ENCODE measurements around the gene CD2AP.

Gene CD2AP

GRCh38 chr6:47648031-47648430, 170.4 kb downstream of the CD2AP start:
- no peak for DNase-seq

DNA sequence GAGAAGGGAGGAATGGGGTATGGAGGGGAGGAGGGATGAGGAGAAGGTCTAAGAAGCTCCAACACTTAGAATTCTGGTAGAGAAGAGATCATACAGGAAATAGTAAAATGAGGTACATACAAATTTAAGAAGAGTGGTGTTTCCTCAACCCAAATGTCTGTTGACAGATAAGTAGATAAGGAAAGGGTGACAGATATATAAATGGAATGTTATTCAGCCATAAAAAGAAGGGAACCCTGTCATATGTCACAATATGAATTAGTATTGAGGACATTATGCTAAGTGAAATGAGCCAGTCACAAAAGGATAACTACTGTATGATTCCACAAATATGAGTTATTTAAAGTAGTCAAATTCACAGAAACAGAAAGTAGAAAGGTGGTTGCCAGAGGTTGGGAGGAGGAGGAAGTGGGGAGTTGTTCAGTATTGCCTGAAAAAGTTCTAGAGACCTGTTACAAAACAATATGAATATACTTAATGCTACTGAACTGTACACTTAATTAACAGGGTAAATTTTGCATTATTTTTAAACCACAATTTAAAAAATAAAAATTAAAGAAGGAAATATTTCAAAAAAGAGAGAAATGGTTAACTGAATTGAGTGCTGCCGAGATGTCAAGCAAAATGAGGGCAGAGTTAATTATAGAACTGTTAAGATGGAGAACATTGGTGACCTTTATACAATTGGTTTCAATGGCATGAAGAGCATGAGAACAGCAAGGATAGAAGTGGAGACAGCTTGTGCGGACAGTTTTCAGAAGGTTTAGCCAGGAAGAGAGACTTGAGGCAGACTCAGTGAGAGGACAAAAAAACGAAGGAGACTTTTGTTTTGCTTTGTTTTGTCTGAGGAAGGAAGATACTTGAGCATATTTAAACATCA, 173.2 kb downstream of the CD2AP start:
- DNase-seq, result no peak

GRCh38 chr6:47651505-47651944, 173.9 kb downstream of the CD2AP start:
- no peak for DNase-seq

DNA sequence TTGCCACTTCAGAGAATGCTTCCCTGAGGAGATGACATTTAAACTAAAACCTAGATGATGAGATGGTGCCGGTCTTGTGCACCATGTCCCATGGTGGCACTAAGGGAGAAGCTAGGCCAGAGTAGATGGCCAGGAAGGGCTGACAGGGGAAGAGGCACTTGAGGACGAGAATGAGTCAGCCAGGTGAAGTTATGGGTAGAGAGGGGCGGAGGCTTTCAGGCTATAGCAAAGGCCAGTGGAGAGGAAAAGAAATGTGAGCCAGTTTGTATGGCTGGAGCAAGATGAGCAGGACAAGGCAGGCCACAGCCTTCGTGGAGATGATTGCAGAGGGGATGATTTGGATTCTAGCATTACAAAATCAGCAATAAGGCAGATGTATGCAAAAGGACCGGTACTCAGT, 176.1 kb downstream of the CD2AP start:
- peak; percentile 12 for DNase-seq

GRCh38 chr6:47654255-47654654, 176.7 kb downstream of the CD2AP start:
- DNase-seq, result no peak

DNA sequence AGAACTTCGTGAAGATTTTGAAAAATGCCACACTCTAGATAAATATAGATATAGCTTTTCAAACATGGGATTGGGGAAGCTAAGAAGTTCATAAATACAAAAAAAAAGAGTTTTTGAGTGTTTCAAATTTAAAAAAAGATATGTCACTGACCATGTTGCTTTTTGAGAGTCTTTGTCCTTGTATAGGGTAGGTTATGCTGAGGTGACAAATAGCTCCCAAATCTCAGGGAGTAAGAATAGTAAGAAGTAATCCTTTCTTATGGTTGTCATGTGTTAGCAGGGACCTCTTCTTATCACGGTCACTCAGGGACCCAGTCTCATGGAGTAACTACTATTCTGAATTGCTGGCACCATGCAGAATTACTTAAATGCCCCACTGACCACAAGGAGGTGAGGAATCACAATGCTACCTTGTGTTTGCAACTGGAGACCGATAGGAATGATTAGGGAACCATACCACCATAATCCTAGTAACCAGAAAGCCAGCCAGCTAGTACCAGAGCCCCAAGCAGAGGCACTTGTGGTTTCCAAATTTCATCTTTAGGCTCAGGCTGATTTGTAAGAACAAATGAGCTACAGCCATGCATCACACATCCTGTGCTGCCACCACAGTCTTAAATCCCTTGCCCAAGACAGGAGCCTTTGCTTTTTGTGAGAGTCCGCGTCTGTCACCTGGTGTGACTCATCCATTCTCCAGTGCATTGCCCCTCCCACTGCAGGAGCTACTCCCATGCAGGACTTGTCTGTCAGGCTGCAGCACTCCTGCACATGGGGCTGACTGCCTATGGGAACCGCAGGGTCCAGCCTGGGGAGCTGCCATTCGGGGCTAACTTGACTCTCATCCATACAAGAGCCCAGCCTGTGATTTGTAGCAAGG, 178.4 kb downstream of the CD2AP start:
- DNase-seq, result peak; percentile 40

GRCh38 chr6:47661960-47662359, 184.4 kb downstream of the CD2AP start:
- no peak for DNase-seq

GRCh38 chr6:47663462-47664216, 186.1 kb downstream of the CD2AP start:
- peak; percentile 91 for DNase-seq

- peak; percentile 89 for DNase-seq
Measured at GRCh38 chr6:47665112-47665511, 187.5 kb downstream of the CD2AP start.

DNA sequence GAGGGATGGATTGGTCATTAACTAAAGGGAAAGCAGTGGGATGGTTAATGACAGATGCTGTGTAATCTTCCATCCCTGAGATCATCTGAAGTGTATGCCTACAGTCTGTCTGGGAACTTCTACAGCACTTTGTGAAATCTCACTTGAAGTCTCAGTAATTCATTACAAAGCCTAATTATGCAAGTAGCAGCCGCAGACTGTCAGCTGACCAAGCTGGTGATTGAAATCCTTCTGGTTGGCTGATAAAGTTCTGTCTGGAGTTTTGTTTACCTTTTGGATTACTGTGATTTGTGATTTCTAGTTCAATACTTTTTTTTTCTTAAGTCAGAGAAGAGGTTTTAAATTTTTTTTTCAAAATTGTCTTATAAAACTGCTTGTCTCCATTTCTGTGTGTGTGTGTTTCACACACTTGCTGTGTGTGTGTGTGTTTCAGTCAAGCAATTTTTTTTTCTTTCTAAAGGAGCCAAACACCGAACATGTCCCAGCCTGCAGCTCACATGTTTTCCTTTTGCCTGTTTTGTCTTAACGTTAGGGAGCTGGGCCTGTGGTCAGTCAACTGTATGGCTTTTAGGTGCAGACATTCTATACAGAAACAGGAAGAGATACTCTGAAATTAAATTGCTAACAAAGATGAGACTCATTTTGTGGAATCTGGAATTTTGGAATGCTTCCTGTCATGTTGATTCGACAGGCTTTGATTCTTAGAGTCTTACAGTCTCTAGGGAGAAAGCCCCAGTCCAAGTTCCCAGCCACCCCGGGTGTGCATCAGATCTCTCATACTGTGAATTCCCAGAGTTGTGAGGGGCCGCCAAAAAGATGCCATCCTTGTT, 192.3 kb downstream of the CD2AP start:
- DNase-seq, result no peak

- DNase-seq, result no peak
Measured at GRCh38 chr6:47670851-47671250, 193.3 kb downstream of the CD2AP start.

GRCh38 chr6:47671777-47672176, 194.2 kb downstream of the CD2AP start:
- DNase-seq, result no peak

- DNase-seq, result no peak
Measured at GRCh38 chr6:47672816-47673215, 195.2 kb downstream of the CD2AP start.

- no peak for DNase-seq
Measured at GRCh38 chr6:47674673-47675072, 197.1 kb downstream of the CD2AP start.
